Activated CD8-positive, alpha-beta memory T cell treated with anti-CD3 and anti-CD28 coated beads for 48 hours (primary cell): Measurements from ENCODE around the gene UBN2.

Experiments
- DNase-seq, 3 experiments: peaks; one replicate each; pipeline ENCODE4 v3.0.0-alpha.2; 2020; ENCODE audit warnings: low read depth in 2 of 3, low spot score in 2 of 3

UBN2 gene

DNA sequence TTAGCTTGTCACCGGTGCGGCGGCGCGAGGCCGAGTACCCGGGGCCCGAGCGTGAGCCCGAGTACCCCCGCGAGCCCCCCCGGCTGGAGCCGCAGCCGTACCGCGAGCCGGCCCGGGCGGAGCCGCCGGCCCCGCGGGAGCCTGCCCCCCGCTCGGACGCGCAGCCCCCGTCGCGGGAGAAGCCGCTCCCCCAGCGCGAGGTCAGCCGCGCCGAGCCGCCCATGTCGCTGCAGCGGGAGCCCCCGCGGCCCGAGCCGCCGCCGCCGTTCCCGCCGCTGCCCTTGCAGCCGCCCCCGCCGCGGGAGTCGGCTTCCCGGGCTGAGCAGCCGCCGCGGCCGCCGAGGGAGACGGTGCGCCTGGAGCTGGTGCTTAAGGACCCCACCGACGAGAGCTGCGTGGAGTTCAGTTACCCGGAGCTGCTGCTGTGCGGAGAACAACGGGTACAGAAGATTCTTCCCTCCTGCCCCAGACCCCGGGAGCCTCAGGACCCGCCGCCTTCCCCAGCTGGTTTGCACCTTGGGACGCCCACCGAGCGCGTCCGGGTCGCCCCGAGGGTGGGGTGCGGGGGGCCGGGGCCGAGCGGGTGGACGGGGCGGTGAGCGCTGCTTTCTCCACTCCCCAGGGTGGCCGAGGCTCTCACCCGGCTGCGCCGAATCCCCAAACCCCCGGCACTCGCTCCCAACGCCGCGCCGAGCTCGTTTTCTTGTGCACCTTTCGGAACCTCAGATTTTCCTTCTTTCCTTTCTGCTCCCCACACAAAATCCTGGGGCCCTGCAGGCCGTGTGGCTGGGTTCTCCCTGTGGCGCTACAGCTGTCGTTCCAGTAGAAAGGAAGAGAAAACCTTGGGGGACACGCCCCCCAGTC is 708 bp downstream of the UBN2 start:
- peak in 2 of 3 experiments; percentile 2 to 10 for DNase-seq

DNA sequence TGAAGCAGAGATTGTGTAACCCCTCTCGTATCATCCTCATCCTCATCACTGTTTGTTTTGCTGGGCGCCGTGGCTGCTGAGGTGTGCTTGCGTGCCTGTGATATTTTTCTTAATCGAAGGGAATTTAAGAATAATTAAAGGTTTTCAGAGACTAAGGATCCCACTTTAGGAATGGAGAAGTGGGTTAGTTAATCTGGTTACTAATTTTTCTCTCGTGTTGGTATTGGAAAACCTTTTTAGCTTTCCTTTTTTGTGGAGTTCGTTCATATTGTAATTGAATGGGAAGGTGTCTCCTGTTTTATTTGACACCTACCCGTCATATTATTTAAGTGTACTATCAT is 1.3 kb downstream of the UBN2 start:
- no peak for DNase-seq

DNA sequence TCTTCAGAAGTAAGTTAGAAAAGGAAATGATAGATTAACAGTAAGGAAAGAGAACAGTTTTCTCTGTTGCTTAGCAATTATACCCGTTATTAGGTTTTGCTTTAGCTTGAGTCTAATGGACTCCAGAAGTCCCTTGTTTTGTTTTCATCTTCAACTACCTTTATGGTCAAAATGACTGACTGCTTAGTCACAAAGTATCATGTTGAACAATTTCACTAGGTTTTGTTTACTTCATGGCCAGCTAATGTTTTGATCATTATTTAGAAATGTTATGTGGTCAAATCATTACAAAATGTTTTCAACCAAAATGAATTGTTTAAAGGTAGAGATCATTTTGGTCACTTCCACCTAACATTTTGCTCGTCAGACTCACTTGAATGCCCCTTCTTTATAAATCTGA is 1.9 kb downstream of the UBN2 start:
- no peak for DNase-seq

DNA sequence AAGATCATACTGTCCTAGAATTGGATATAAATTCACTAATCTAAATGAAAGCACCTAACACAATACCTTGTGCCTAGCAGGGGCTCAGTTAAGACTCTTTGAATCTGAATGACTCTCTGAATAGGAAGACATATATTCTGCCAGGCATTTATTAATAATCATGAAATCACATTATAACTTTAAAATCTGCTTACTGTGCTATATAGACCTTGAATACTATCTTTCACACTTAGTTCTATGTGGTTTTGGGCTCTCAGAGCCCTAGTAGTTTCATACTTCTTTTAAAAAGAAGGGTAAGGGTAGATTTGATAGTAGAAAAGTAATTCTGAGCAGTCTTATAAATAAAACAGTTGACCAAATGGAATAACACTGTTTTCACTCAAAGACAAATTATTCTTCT is 10.2 kb downstream of the UBN2 start:
- DNase-seq: no peak

DNA sequence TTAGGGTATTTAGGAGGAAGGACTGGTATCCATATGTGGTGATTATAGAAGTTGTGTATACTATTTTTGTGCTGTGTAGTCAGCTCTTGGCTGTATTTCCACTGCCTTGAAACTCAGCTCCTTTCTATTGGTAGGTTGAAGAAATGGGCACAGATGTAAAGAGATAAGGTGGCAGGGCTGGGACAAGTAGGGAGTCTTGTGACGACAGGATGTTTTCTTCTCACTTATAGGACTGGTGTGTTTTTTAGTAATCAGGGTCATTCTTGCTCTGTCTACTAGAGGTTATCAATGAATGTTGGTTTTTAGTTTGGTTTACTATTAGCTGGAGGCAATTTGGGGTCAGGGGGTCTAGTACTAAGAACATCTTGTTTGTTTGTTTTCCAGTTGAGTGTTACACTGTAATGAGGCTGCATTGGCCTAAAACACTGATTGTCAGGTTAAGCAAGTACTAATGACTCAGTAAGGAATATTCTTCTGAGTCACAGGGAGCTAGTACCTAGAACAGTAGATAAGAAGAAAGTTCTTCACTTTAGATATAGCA is 11.8 kb downstream of the UBN2 start:
- DNase-seq: no peak

DNA sequence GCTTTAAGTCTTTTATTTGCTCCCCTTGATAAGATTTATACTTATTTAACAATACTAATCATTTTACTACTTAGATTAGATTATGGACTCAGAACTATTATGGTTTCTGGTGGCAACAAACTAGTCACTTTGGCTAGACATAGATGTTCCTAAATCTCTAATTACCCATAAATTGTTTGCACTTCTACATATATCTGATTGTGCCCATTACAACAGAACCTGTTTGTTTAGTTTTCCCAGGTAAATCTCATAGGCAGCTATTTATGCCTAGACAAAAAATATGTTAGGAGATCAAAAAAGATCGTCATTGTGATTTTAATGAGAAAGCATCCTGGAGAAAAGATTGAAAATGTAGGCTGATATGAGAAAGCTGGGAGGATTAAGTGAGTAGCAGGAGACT is 14.4 kb downstream of the UBN2 start:
- DNase-seq: no peak

DNA sequence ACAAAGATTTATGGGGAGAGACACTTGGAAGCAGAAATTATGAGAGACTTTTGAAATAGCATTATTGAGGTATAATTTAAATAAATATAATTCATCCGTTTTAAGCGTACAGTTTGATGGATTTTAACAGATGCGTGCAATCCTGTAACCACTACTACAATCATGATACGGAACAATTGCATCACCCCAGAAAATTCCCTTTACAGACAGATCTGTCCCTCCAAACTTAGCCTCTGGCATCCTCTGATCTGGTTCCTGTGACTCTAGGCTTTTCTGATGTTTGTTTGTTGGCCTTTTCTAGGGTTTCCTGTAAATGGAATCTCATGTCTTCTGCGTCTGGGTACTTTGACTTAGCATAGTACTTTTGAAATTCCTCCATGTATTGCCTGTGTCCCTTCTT is 15.5 kb downstream of the UBN2 start:
- no peak for DNase-seq

DNA sequence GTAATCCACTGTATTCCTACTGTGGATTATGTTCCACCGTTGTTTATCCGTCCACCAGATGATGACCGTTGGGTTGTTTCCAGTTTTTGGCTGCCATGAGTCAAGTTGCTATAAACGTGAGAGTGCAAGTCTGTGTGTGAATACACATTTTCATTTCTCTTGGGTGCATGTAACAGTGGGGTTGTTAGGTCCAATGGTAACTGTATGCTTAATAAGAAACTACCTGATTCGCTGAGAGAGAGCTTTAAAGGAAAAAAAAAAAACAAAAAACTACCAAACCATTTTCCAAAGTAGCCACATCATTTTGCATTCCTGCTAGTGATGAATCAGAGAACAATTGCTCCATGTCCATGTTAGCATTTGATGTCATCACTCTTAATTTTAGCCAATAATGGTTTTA is 15.9 kb downstream of the UBN2 start:
- no peak for DNase-seq

DNA sequence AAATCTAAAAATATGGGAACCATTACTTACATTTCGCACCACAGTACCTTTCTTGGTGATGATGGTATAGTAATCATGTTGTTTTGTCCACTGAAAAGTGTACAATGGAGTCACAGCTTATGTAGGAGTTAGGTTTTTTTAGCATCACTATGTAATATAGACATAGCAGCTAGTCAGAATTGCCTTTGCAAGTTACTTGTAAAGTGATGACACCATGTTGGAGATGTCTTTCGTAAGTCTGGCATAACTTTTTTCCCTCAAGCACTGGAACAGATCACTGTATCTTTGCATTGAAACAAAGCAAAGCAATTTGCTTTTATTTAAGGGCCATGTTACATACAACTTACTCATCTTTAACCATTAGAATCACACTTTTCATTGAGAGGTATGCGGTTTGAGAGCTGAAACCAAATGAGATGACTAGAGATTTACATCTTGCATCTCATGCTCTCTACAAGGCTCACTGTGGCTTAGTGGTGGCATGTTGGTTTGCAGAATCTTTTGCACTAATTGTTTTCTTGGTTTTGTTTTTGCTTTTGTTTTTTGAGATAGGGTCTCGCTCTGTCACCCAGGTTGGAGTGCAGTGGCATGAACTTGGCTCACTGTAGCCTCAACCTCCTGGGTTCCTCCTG is 18.3 kb downstream of the UBN2 start:
- DNase-seq: no peak

DNA sequence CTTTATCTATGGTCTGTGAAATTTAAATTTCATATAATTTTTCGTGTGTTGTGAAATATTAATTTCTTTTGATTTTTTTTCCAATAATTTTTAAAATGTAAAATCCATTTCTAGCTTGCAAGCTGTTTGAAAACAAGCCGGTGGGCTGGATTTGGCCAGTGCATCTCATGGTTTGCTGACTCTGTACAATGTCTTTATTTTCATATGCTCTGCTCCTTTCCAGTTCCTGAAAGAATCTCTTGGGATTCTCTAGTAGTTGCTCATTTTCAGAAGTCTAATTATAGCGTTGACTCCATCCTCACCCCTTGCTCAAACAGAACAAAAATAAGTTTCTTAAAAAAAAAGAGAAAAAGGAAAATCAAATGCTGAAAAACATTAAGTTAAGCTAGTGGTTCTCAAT is 21.4 kb downstream of the UBN2 start:
- no peak for DNase-seq

DNA sequence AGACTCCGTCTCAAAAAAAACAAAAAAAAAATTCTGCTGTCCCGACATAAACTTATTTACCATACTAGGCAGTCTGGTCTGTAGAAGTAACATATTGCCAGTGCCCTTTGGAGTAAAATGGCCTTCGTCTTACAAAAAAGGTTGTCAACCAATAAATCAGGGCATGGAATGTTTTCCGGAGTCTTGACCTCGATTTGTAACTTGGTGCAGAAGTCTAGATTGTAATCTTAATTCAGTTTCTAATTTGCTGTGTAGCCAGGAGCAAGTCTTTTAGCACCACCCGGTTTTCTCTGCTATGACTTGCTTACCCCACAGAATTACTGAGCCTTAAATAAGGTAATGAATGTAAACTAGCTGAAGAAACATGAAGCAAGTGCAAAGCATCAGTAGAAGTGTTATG is 23.2 kb downstream of the UBN2 start:
- no peak for DNase-seq

DNA sequence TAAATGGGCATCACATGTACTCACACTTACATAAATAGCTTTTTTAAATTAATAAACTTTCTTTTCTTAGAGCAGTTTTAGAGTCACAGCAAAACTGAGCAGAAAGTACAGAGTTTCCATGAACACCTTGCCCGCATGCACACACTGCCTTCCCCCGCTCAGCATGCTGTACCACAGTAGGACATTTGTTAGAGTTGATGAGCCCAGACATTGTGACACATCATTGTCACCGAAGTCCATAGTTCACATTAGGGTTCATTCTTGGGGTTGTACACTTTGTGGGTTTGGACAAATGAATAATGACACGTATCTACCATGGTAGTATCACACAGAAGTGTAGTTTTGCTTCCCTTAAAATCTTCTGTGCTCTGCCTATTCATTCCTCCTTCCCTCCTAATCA is 23.7 kb downstream of the UBN2 start:
- DNase-seq: no peak

DNA sequence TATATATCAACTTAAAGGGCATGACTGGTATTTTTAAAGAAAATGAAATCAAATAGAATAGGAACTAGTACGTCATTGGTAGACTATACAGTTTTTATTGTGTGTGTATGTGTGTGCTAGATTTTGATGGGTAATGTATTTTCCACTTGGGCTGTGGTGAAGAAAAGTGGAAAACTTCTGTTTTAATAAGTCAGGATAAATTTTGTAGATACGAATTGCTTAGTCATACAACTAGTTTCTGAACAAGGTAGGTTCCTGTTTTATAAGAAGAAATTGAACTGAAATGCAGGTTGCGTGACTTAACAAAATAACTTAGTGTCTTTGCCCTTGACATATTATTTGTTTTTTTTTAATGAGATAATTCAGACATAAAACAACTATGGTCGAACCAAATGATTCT is 24.3 kb downstream of the UBN2 start:
- DNase-seq: no peak

DNA sequence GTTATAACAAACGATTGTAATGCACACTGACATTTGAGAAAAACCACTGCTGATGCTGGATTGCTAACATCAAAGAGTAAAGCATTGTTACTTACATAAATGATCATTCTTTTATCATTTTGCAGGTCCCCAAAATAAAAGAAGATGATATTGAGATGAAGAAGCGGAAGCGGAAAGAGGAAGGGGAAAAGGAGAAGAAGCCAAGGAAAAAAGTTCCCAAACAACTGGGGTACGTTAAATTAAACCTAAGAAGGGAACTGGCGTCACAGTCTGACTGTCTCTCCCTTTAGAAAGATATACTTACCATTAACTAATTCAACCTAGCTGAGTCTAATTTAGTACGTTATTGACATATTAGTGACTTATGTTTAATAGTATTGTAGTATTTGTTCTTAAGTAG is 28.1 kb downstream of the UBN2 start:
- no peak for DNase-seq

DNA sequence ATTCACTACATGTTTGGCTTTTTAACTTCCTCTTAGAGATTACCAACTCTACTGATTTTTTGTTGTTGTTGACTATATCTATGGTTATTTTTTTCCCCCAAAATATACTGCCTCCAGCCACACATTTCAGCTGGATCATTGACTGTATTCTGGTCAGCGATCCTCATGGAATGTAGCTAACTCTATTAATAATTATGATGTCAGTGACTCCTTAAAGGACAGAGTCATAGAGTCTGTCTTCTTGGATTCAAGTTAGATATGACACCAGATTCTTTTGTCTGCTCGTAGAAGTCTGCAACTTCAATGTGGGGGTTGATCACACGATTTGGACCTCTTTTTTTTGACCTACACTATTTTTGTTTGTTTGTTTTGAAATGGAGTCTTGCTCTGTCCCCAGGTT is 33.2 kb downstream of the UBN2 start:
- no peak for DNase-seq

DNA sequence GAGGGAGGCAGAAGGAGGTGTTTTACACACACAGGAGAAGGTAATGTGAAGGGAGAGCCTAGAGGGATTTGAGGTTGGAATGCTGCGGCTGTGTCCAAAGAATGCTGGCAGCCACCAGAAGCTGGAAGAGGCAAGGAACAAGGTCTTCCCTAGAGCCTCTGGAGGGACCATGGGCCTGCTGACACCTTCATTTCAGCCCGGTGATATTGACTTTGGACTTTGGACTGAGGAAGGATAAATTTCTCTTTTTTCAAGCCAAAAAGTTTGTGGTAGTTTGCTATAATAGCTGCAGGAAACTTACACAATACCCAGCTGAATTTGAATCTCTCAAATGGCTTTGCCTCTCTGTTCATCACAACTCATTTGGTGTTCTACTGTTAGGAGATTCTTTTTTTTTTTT is 34.6 kb downstream of the UBN2 start:
- DNase-seq: no peak

DNA sequence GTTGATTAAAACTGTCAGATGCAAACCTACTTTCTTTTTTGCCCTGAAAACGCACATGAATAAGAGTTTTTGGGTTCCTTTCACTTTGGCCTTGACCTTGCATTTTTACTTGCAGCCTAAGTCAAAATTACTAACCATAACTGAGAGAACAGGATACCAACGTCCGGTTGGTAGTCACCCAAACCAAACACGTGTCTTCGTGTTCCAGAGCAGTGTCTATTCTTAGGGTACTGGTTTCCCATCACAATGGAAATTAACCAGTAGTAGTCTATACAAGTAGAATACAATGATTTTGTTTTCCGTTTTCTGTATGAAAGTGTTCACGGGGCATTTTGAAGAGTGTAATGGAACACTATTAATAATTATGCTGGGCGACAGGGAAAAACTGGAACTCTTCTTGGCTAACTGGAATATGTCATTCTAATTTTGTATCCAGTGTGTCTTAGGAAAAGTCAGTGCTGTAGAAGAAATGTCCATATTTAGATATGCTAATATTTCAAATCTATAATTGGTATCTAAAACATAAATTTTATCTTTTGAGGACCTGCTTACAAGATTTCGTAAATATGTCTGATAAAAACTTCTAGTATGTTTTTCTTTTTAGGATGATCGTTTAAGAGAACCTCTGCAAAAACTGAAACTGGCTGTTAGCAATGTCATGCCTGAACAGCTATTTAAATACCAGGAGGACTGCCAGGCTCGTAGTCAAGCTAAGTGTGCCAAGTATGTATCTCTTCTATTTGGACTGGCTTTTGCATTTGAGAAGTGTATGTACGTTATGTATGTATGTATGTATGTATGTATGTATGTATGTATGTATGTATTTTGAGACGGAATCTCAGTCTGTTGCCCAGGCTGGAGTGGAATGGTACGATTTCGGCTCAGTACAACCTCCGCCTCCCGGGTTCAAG is 40.9 kb downstream of the UBN2 start:
- DNase-seq: no peak

DNA sequence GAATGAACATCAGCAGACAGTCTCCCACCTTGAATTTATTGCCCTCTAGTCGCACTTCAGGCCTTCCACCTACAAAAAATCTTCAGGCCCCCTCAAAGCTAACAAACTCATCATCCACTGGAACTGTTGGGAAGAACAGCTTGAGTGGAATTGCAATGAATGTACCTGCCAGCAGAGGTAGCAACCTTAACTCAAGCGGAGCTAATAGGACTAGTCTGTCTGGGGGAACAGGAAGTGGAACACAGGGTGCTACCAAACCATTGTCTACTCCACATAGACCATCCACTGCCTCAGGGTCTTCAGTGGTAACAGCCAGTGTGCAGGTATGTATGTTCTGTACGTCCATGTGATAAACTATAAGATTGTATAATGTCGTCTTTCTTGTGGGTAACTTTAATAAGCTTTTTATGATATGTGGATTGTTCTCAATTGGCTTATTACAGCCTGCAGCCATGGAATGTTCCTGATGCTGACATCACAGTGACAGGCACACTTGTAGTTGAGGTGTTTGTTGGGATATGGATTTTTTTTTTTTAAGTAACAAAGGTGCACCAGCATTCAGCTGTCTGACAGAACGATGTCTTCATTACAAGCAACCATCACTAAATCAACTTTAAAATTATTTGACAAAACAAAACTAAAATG is 53.3 kb downstream of the UBN2 start:
- no peak for DNase-seq

DNA sequence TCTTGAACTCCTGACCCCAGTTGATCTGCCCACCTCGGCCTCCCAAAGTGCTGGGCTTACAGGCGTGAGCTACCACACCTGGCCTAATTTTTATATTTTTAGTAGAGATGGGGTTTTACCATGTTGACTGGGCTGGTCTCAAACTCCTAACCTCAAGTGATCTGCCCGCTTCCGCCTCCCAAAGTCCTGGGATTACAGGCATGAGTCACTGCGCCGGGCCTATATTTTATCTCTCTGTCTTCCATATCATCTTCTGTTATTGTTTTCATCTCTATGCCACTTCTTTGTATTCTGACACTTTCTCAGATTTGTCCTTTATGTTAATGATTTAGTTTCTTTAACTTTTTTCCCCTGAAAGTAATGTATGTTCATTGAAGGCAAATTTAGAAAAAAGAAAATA is 55.1 kb downstream of the UBN2 start:
- no peak for DNase-seq

DNA sequence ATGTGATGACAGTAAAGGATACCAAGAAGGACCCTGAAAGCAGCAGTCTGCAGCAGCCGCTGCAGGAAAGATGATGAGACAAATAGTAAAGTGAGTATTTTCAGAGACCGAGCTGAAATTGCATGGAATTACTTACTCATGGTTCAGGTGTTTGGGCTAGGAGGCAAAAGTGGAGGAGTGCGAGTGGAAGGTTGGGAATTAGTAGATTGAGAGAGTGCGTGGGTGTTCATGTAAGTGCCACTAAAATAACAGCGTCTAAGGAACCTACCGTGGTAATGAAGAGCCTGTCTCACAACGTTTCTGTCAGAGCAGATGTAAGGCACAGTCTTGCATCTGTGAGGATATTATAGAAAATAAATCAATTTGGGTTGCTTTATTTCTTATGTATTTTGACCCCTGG is 61.8 kb downstream of the UBN2 start:
- DNase-seq: no peak

DNA sequence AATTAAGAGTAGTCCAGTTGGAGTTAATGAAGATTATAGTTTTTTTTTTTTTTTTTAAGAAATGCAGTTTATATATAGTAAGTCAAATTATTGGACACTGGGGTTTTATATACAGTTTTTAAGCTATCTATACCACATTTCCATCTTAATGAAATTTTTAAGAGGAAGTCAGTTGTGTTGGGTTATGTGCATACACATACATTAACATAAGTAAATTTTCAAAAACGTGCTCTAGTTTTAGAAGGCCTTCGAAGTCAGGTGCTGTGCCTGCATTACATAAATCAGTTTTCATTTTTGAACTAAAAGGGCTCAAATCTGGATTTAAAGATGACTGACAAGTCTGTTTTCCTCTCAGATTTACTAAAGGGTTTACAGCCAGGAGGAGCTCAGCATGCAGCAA is 62.5 kb downstream of the UBN2 start:
- no peak for DNase-seq
